Placental pericyte (primary cell): ENCODE results near the gene SP140. TPM values are rescaled to one million over a fixed set of nuclear protein-coding genes. Genes with fewer than 3 reads are reported as not detected.

Source experiments
- total RNA-seq: library from RNA; depleted of rRNA; stranded (reverse); fragments of >200 nt; gene quantifications from 2 replicates; pipeline ENCODE4 v1.2.3, GENCODE V29; 2012

SP140 gene
- total RNA-seq: 1.1 and 4.4 TPM in 2 replicates

GRCh38 chr2:230225486-230225885 is at the start of gene SP140:
TSS of gene SP140 (plus strand) at chr2:230225736. CDS start at chr2:230225845, 109 bp downstream.

GRCh38 chr2:230219419-230220331 is 5.9 kb upstream of the SP140 start, which contains the start of gene SP110:
TSS of gene SP110 (minus strand) at chr2:230219984. CDS start at chr2:230216927, 3,057 bp downstream.

GRCh38 chr2:230326453-230327417 is 101.2 kb downstream of the SP140 start, which contains the start of gene SP140L:
TSS of gene SP140L (plus strand) at chr2:230327193. CDS start at chr2:230327270, 77 bp downstream.

Other genes starting within 250 kb of the SP140 start
- 0.22 and 0.29 TPM in 2 replicates for gene SLC16A14, start 156.8 kb upstream of the SP140 start, total RNA-seq
- 17.5 and 20.6 TPM in 2 replicates for gene SP110, start 5.8 kb upstream of the SP140 start, total RNA-seq
- 13.8 and 24.3 TPM in 2 replicates for gene SP140L, start 101.5 kb downstream of the SP140 start, total RNA-seq
- 91.7 and 104 TPM in 2 replicates for gene SP100, start 190.5 kb downstream of the SP140 start, total RNA-seq